ENCODE results near the gene RPS6KA2.

The RPS6KA2 gene

GRCh38 chr6:166446567-166447065, 180.4 kb downstream of the RPS6KA2 start:
- Histone ChIP-seq H3K9me3 (ENCODE audit: low read depth, low read length) (no peaks in the 10 kb centered on the region), H3K9ac (ENCODE audit: insufficient read length) (no peak overlapping the region), H3K36me3 (ENCODE audit: insufficient read depth, low read length) (no peaks in the 10 kb centered on the region), H3K4me3 (no peak overlapping the region), H3K27ac (no peak overlapping the region)
- no peak for DNase-seq (ENCODE audit: low read depth, low spot score)
- no peak for TF ChIP-seq POLR2AphosphoS5 (IDR thresholded peaks at IDR 0.05; ENCODE audit: borderline replicate concordance, low read depth, low read length)
- TF ChIP-seq EZH2 (IDR thresholded peaks at IDR 0.05), result no peak
- TF ChIP-seq FOXP2 (optimal IDR thresholded peaks at IDR 0.05; ENCODE audit: control extremely low read depth, extremely low read length, insufficient read depth), result no peak

GRCh38 chr6:166446146-166446545, 180.9 kb downstream of the RPS6KA2 start:
- H3K36me3 ChIP-seq (ENCODE audit: insufficient read depth, low read length), result no peaks in the 10 kb centered on the region
- no peak overlapping the region for H3K4me3 ChIP-seq
- no peak for DNase-seq (ENCODE audit: low read depth, low spot score)
- no peak for TF ChIP-seq EZH2 (IDR thresholded peaks at IDR 0.05)
- no peak overlapping the region for H3K27ac ChIP-seq
- H3K9ac ChIP-seq (ENCODE audit: insufficient read length), result no peak overlapping the region
- H3K9me3 ChIP-seq (ENCODE audit: low read depth, low read length), result no peaks in the 10 kb centered on the region

- no peak for DNase-seq (ENCODE audit: low read depth, low spot score)
- Histone ChIP-seq H3K9me3 (ENCODE audit: low read depth, low read length) (no peaks in the 10 kb centered on the region), H3K4me3 (no peak overlapping the region), H3K9ac (ENCODE audit: insufficient read length) (no peak overlapping the region), H3K36me3 (ENCODE audit: insufficient read depth, low read length) (no peaks in the 10 kb centered on the region), H3K27ac (no peak overlapping the region)
- TF ChIP-seq FOXP2 (optimal IDR thresholded peaks at IDR 0.05; ENCODE audit: control extremely low read depth, extremely low read length, insufficient read depth), result no peak
- TF ChIP-seq EZH2 (IDR thresholded peaks at IDR 0.05), result no peak
- TF ChIP-seq POLR2AphosphoS5 (IDR thresholded peaks at IDR 0.05; ENCODE audit: borderline replicate concordance, low read depth, low read length), result no peak
Observed at GRCh38 chr6:166444446-166444845, 182.6 kb downstream of the RPS6KA2 start.

- no peak for DNase-seq (ENCODE audit: low read depth, low spot score)
- no peak for TF ChIP-seq FOXP2 (optimal IDR thresholded peaks at IDR 0.05; ENCODE audit: control extremely low read depth, extremely low read length, insufficient read depth)
- TF ChIP-seq POLR2AphosphoS5 (IDR thresholded peaks at IDR 0.05; ENCODE audit: borderline replicate concordance, low read depth, low read length), result no peak
- TF ChIP-seq EZH2 (IDR thresholded peaks at IDR 0.05), result no peak
Observed at GRCh38 chr6:166443166-166443565, 183.9 kb downstream of the RPS6KA2 start.

GRCh38 chr6:166442131-166442685, 184.8 kb downstream of the RPS6KA2 start:
- Histone ChIP-seq H3K36me3 (ENCODE audit: insufficient read depth, low read length) (no peaks in the 10 kb centered on the region), H3K4me3 (no peak overlapping the region), H3K9ac (ENCODE audit: insufficient read length) (no peak overlapping the region), H3K9me3 (ENCODE audit: low read depth, low read length) (no peaks in the 10 kb centered on the region), H3K27ac (no peak overlapping the region)
- DNase-seq (ENCODE audit: low read depth, low spot score), result no peak
- TF ChIP-seq POLR2AphosphoS5 (IDR thresholded peaks at IDR 0.05; ENCODE audit: borderline replicate concordance, low read depth, low read length) (no peak), EZH2 (IDR thresholded peaks at IDR 0.05) (no peak), FOXP2 (optimal IDR thresholded peaks at IDR 0.05; ENCODE audit: control extremely low read depth, extremely low read length, insufficient read depth) (no peak)

More at GRCh38 chr6:166443166-166443565, 183.9 kb downstream of the RPS6KA2 start:
- H3K9me3 ChIP-seq (ENCODE audit: low read depth, low read length), result no peaks in the 10 kb centered on the region
- no peak overlapping the region for H3K9ac ChIP-seq (ENCODE audit: insufficient read length)
- no peak overlapping the region for H3K27ac ChIP-seq
- H3K36me3 ChIP-seq (ENCODE audit: insufficient read depth, low read length), result no peaks in the 10 kb centered on the region
- no peak overlapping the region for H3K4me3 ChIP-seq

GRCh38 chr6:166441325-166442078, 185.5 kb downstream of the RPS6KA2 start:
- no peak overlapping the region for H3K9ac ChIP-seq (ENCODE audit: insufficient read length)

GRCh38 chr6:166440729-166441128, 186.3 kb downstream of the RPS6KA2 start:
- H3K36me3 ChIP-seq (ENCODE audit: insufficient read depth, low read length), result no peaks in the 10 kb centered on the region
- DNase-seq (ENCODE audit: low read depth, low spot score), result no peak
- TF ChIP-seq FOXP2 (optimal IDR thresholded peaks at IDR 0.05; ENCODE audit: control extremely low read depth, extremely low read length, insufficient read depth) (no peak), POLR2AphosphoS5 (IDR thresholded peaks at IDR 0.05; ENCODE audit: borderline replicate concordance, low read depth, low read length) (no peak), EZH2 (IDR thresholded peaks at IDR 0.05) (no peak)
- H3K9me3 ChIP-seq (ENCODE audit: low read depth, low read length), result no peaks in the 10 kb centered on the region
- no peak overlapping the region for H3K4me3 ChIP-seq
- H3K27ac ChIP-seq, result no peak overlapping the region
- H3K9ac ChIP-seq (ENCODE audit: insufficient read length), result no peak overlapping the region

More at GRCh38 chr6:166441325-166442078, 185.5 kb downstream of the RPS6KA2 start:
- no peak for DNase-seq (ENCODE audit: low read depth, low spot score)
- TF ChIP-seq EZH2 (IDR thresholded peaks at IDR 0.05) (no peak), FOXP2 (optimal IDR thresholded peaks at IDR 0.05; ENCODE audit: control extremely low read depth, extremely low read length, insufficient read depth) (no peak), POLR2AphosphoS5 (IDR thresholded peaks at IDR 0.05; ENCODE audit: borderline replicate concordance, low read depth, low read length) (no peak)
- no peak overlapping the region for H3K27ac ChIP-seq
- H3K9me3 ChIP-seq (ENCODE audit: low read depth, low read length), result no peaks in the 10 kb centered on the region
- H3K4me3 ChIP-seq, result no peak overlapping the region
- H3K36me3 ChIP-seq (ENCODE audit: insufficient read depth, low read length), result no peaks in the 10 kb centered on the region

- Histone ChIP-seq H3K36me3 (ENCODE audit: insufficient read depth, low read length) (no peaks in the 10 kb centered on the region), H3K27ac (no peak overlapping the region), H3K4me3 (no peak overlapping the region), H3K9me3 (ENCODE audit: low read depth, low read length) (no peaks in the 10 kb centered on the region), H3K9ac (ENCODE audit: insufficient read length) (no peak overlapping the region)
- no peak for DNase-seq (ENCODE audit: low read depth, low spot score)
- TF ChIP-seq EZH2 (IDR thresholded peaks at IDR 0.05) (no peak), FOXP2 (optimal IDR thresholded peaks at IDR 0.05; ENCODE audit: control extremely low read depth, extremely low read length, insufficient read depth) (no peak), POLR2AphosphoS5 (IDR thresholded peaks at IDR 0.05; ENCODE audit: borderline replicate concordance, low read depth, low read length) (no peak)
Observed at GRCh38 chr6:166440106-166440505, 186.9 kb downstream of the RPS6KA2 start.

Measured in SK-N-MC (cell line).